GM23248 (cell line): Measurements from ENCODE around the gene TGM2. TPM values are rescaled to one million over a fixed set of nuclear protein-coding genes. Genes with fewer than 3 reads are reported as not detected.
A peak's percentile ranks its signal among the peaks of the same experiment; 100 is the strongest.

ENCODE experiments used
- DNase-seq: peaks from one replicate; pipeline ENCODE4 v3.0.0-alpha.2; 2015
- H2AFZ ChIP-seq: fragments of 200-600 bp; sonication (generic); 2 replicates; pipeline ENCODE4 v1.6.1; 2016; ENCODE audit warnings: antibody characterized with exemption
- H3F3A ChIP-seq: fragments of 200-600 bp; sonication (generic); 2 replicates; pipeline ENCODE4 v1.6.1; 2016; ENCODE audit warnings: mild to moderate bottlenecking, antibody characterized with exemption, mixed run types; ENCODE audit not compliant: insufficient read depth
- H3K27ac ChIP-seq: fragments of 200-600 bp; sonication (generic); 2 replicates; pipeline ENCODE4 v1.5.1; 2016; ENCODE audit warnings: mild to moderate bottlenecking
- H3K27me3 ChIP-seq: fragments of 200-600 bp; sonication (generic); replicated peaks from 2 replicates; pipeline ENCODE4 v1.6.1; 2016; ENCODE audit warnings: mild to moderate bottlenecking; ENCODE audit not compliant: insufficient read depth
- H3K36me3 ChIP-seq: fragments of 200-600 bp; sonication (generic); 2 replicates; pipeline ENCODE4 v1.6.1; 2016; ENCODE audit warnings: low read depth, mild to moderate bottlenecking
- H3K4me1 ChIP-seq: fragments of 200-600 bp; sonication (generic); 2 replicates; pipeline ENCODE4 v1.6.1; 2016; ENCODE audit warnings: mild to moderate bottlenecking; ENCODE audit not compliant: insufficient read depth
- H3K4me2 ChIP-seq: fragments of 200-600 bp; sonication (generic); one replicate; pipeline ENCODE4 v1.6.1; 2016; ENCODE audit warnings: mild to moderate bottlenecking; ENCODE audit not compliant: unreplicated experiment
- H3K4me3 ChIP-seq: fragments of 200-600 bp; sonication (generic); 2 replicates; pipeline ENCODE4 v1.5.1; 2016; ENCODE audit warnings: mild to moderate bottlenecking
- H3K79me2 ChIP-seq: fragments of 200-600 bp; sonication (generic); 2 replicates; pipeline ENCODE4 v1.6.1; 2016; ENCODE audit warnings: mild to moderate bottlenecking; ENCODE audit not compliant: insufficient read depth
- H3K9ac ChIP-seq: fragments of 200-600 bp; sonication (generic); 2 replicates; pipeline ENCODE4 v1.6.1; 2016; ENCODE audit warnings: mild to moderate bottlenecking
- H3K9me2 ChIP-seq: fragments of 200-600 bp; sonication (generic); 2 replicates; pipeline ENCODE4 v1.6.1; 2016; ENCODE audit warnings: mixed run types, mild to moderate bottlenecking, moderate library complexity; ENCODE audit not compliant: insufficient read depth
- H3K9me3 ChIP-seq: fragments of 200-600 bp; sonication (generic); one replicate; pipeline ENCODE4 v1.6.1; 2017; ENCODE audit warnings: low read depth
- H4K20me1 ChIP-seq: fragments of 200-600 bp; sonication (generic); 2 replicates; pipeline ENCODE4 v1.6.0; 2016; ENCODE audit not compliant: insufficient read depth
- EZH2 ChIP-seq: fragments of 200-600 bp; sonication (generic); IDR thresholded peaks from 2 replicates; pipeline ENCODE4 v1.6.1; 2018; ENCODE audit warnings: antibody characterized with exemption, mild to moderate bottlenecking; ENCODE audit not compliant: insufficient read depth, poor library complexity, severe bottlenecking
- EZH2phosphoT487 ChIP-seq: fragments of 200-600 bp; sonication (generic); IDR thresholded peaks from 2 replicates; pipeline ENCODE4 v1.6.1; 2018; ENCODE audit warnings: antibody characterized with exemption, moderate library complexity, mild to moderate bottlenecking, low read depth; ENCODE audit not compliant: insufficient read depth
- WGBS, 2 experiments: methylation state at CpG; one replicate each; pipeline ENCODE4 v1.1.6; 2015 to 2017; ENCODE audit warnings: low lambda C conversion rate in 2 of 2, low coverage in 1 of 2; ENCODE audit errors: missing lambda C conversion rate in 2 of 2; 5-methylcytosine and 5-hydroxymethylcytosine counted together
- in situ Hi-C: fragments of 300-500 bp; cut with MboI; formaldehyde crosslinking; loops from 2 replicates; pipeline ENCODE4 v1.15.0; 2020
- polyA plus RNA-seq: library from polyadenylated mRNA; unstranded; fragments of >200 nt; fragmentation: Nextera tagmentation; extraction: Ambion mirVana; gene quantifications from 2 replicates; pipeline ENCODE4 v1.2.1, GENCODE V29; 2016
- total RNA-seq: library from RNA; depleted of rRNA; stranded (reverse); fragments of >200 nt; shearing (Covaris generic); gene quantifications from 2 replicates; pipeline ENCODE4 v1.2.3, GENCODE V29; 2014

Gene TGM2
- total and polyA plus RNA-seq, 2 experiments from 2014 or later: 254 to 311 TPM

GRCh38 chr20:38156280-38156679 is 8.8 kb downstream of the TGM2 start:
- WGBS, 2 experiments: 87 to 95% methylated on average over 6 of the region's 6 CpGs
- Histone ChIP-seq H3K9me2 (no peaks in the 10 kb centered on the region), H3K36me3 (no peaks in the 10 kb centered on the region; the same call in 1 of the 2 replicates), H2AFZ (no peak overlapping the region), H4K20me1 (no peaks in the 10 kb centered on the region), H3K9ac (no peak overlapping the region), H3F3A (peaks cover 23% of the 10 kb centered on the region; the same call in 1 of the 2 replicates), H3K4me1 (peaks cover 17% of the 10 kb centered on the region), H3K27me3 (no peaks in the 10 kb centered on the region), H3K4me3 (no peak overlapping the region), H3K9me3 (no peaks in the 10 kb centered on the region), H3K79me2 (no peaks in the 10 kb centered on the region), H3K27ac (no peak overlapping the region), H3K4me2 (no peak overlapping the region)
- in situ Hi-C loops: no loop called here
- no peak for DNase-seq
- no peak for TF ChIP-seq EZH2phosphoT487
- TF ChIP-seq EZH2: no peak

- Histone ChIP-seq H3K4me2 (no peak overlapping the region), H3K79me2 (no peaks in the 10 kb centered on the region), H3K27ac (no peak overlapping the region), H3K36me3 (peaks cover 2% of the 10 kb centered on the region; the same call in 1 of the 2 replicates), H3K27me3 (no peaks in the 10 kb centered on the region), H3F3A (peaks cover 26% of the 10 kb centered on the region; the same call in 1 of the 2 replicates), H3K9me2 (no peaks in the 10 kb centered on the region), H3K4me1 (peaks cover 17% of the 10 kb centered on the region), H2AFZ (no peak overlapping the region), H4K20me1 (no peaks in the 10 kb centered on the region), H3K4me3 (no peak overlapping the region), H3K9me3 (no peaks in the 10 kb centered on the region), H3K9ac (no peak overlapping the region)
- in situ Hi-C loops: no loop called here
- TF ChIP-seq EZH2 (no peak), EZH2phosphoT487 (no peak)
- DNase-seq: no peak
- 94 to 96% methylated on average over 12 to 13 of the region's 13 CpGs for WGBS, 2 experiments
These were observed 9.3 kb downstream of the TGM2 start for GRCh38 chr20:38155811-38156210.

GRCh38 chr20:38153401-38153800 is 11.7 kb downstream of the TGM2 start:
- Histone ChIP-seq H3K4me3 (no peak overlapping the region), H3K9me3 (no peaks in the 10 kb centered on the region), H3K9ac (no peak overlapping the region), H3K27me3 (no peaks in the 10 kb centered on the region), H3K4me2 (no peak overlapping the region), H3K36me3 (peaks cover 10% of the 10 kb centered on the region; the same call in 1 of the 2 replicates), H2AFZ (no peak overlapping the region), H3K4me1 (peaks cover 17% of the 10 kb centered on the region), H3F3A (peaks cover 27% of the 10 kb centered on the region; the same call in 1 of the 2 replicates), H4K20me1 (no peaks in the 10 kb centered on the region), H3K79me2 (no peaks in the 10 kb centered on the region), H3K9me2 (no peaks in the 10 kb centered on the region), H3K27ac (no peak overlapping the region)
- in situ Hi-C loops: no loop called here
- DNase-seq: no peak
- no peak for TF ChIP-seq EZH2phosphoT487
- TF ChIP-seq EZH2: no peak
- 94% methylated on average over 5 of the region's 5 CpGs for WGBS, 2 experiments

- peaks cover 10% of the 10 kb centered on the region; the same call in 1 of the 2 replicates for H3K36me3 ChIP-seq
- peaks cover 27% of the 10 kb centered on the region; the same call in 1 of the 2 replicates for H3F3A ChIP-seq
- 63 to 72% methylated on average over 20 to 22 of the region's 22 CpGs for WGBS, 2 experiments
- DNase-seq: peak; percentile 56
- no peaks in the 10 kb centered on the region for H4K20me1 ChIP-seq
- no peaks in the 10 kb centered on the region for H3K79me2 ChIP-seq
- H3K4me1 ChIP-seq: peaks cover 17% of the 10 kb centered on the region
- TF ChIP-seq EZH2phosphoT487 (no peak), EZH2 (no peak)
- H3K9me3 ChIP-seq: no peaks in the 10 kb centered on the region
- in situ Hi-C loops: no loop called here
- H3K27ac ChIP-seq: peak overlapping the region; percentile 17; the same call in 1 of the 2 replicates
- no peak overlapping the region for H3K4me3 ChIP-seq
- H3K9me2 ChIP-seq: no peaks in the 10 kb centered on the region
- no peaks in the 10 kb centered on the region for H3K27me3 ChIP-seq
- 0 out of 2 replicates have a peak overlapping the region, but pooled peaks have one; percentile 5 for H3K9ac ChIP-seq
- no peak overlapping the region; the same call in 1 of the 2 replicates for H2AFZ ChIP-seq
- H3K4me2 ChIP-seq: no peak overlapping the region
These were observed 12.3 kb downstream of the TGM2 start for GRCh38 chr20:38152621-38153221.

GRCh38 chr20:38152175-38152620 is 12.9 kb downstream of the TGM2 start:
- peak; percentile 68 for DNase-seq
- TF ChIP-seq EZH2 (no peak), EZH2phosphoT487 (no peak)
- H3K36me3 ChIP-seq: peaks cover 10% of the 10 kb centered on the region; the same call in 1 of the 2 replicates
- H3K9ac ChIP-seq: 0 out of 2 replicates have a peak overlapping the region, but pooled peaks have one; percentile 5
- WGBS, 2 experiments: 26 to 27% methylated on average over 7 of the region's 7 CpGs
- no peaks in the 10 kb centered on the region for H3K9me2 ChIP-seq
- H3K79me2 ChIP-seq: no peaks in the 10 kb centered on the region
- H2AFZ ChIP-seq: no peak overlapping the region; the same call in 1 of the 2 replicates
- no peaks in the 10 kb centered on the region for H4K20me1 ChIP-seq
- no peaks in the 10 kb centered on the region for H3K9me3 ChIP-seq
- H3K4me1 ChIP-seq: peaks cover 15% of the 10 kb centered on the region
- H3K4me3 ChIP-seq: no peak overlapping the region
- peaks cover 23% of the 10 kb centered on the region for H3F3A ChIP-seq
- H3K27ac ChIP-seq: peak overlapping the region; percentile 17
- no peaks in the 10 kb centered on the region for H3K27me3 ChIP-seq
- no peak overlapping the region for H3K4me2 ChIP-seq
- in situ Hi-C loops: no loop called here
